Measurements from ENCODE around the gene SEC61B. TPM values are rescaled to one million over a fixed set of nuclear protein-coding genes. Genes with fewer than 3 reads are reported as not detected.
A peak's percentile ranks its signal among the peaks of the same experiment; 100 is the strongest.

SEC61B gene
- total and polyA plus RNA-seq, 10 of the 15 experiments (the other 5 are each of a cell fraction or from before 2014, with no cell fraction given), result 108 to 747 (median 301) TPM

DNA sequence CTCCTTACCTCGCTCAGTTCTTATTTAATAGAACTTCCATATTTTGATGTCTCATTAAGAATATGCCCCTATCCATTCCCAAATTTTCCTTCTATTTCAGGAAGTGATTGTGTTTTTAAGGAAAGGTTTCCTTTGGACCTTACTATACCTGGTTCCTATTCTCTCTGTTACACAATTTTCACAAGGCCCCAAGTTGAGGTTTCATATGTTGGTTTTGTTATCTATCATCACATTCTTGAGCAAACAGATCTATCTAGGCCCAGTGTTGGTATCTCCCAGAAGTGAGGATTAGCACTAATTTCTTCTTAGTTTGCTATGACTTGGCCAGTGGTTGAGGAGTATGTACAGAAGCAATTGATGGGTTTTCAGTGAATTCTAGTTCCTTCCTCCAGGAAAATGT is 41.9 kb upstream of the SEC61B start (continued):
- TF ChIP-seq, protein P1, sequence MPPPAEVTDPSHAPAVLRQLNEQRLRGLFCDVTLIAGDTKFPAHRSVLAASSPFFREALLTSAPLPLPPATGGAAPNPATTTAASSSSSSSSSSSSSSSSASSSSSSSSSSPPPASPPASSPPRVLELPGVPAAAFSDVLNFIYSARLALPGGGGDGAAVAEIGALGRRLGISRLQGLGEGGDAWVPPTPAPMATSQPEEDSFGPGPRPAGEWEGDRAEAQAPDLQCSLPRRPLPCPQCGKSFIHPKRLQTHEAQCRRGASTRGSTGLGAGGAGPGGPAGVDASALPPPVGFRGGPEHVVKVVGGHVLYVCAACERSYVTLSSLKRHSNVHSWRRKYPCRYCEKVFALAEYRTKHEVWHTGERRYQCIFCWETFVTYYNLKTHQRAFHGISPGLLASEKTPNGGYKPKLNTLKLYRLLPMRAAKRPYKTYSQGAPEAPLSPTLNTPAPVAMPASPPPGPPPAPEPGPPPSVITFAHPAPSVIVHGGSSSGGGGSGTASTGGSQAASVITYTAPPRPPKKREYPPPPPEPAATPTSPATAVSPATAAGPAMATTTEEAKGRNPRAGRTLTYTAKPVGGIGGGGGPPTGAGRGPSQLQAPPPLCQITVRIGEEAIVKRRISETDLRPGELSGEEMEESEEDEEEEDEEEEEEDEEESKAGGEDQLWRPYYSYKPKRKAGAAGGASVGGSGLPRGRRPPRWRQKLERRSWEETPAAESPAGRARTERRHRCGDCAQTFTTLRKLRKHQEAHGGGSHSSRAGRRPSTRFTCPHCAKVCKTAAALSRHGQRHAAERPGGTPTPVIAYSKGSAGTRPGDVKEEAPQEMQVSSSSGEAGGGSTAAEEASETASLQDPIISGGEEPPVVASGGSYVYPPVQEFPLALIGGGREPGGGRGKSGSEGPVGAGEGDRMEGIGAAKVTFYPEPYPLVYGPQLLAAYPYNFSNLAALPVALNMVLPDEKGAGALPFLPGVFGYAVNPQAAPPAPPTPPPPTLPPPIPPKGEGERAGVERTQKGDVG (CRISPR knock-in tag; IDR thresholded peaks at IDR 0.05), result no peak
- TF ChIP-seq MEF2A (IDR thresholded peaks at IDR 0.05; ENCODE audit: insufficient read depth, low read depth, low read length), result 0 out of 2 replicates have a peak, but pooled peaks have one; percentile 38
- TF ChIP-seq RFX5 (IDR thresholded peaks at IDR 0.05; ENCODE audit: low read depth, low read length), result no peak
- TF ChIP-seq POLR2AphosphoS5 (IDR thresholded peaks at IDR 0.05; ENCODE audit: low read length), result no peak
- no peak for TF ChIP-seq TBL1XR1 (IDR thresholded peaks at IDR 0.05; ENCODE audit: low read depth, low read length)
- no peak for TF ChIP-seq PML (IDR thresholded peaks at IDR 0.05; ENCODE audit: low read length)
- no peak for TF ChIP-seq HDAC2 (IDR thresholded peaks at IDR 0.05)
- TF ChIP-seq CREB1 (IDR thresholded peaks at IDR 0.05; ENCODE audit: low read depth), result no peak
- peak; percentile 87 for TF ChIP-seq NFIC (IDR thresholded peaks at IDR 0.05; ENCODE audit: low read depth, low read length)
- no peak for TF ChIP-seq NFYB (IDR thresholded peaks at IDR 0.05; ENCODE audit: insufficient read depth, low read depth, low read length)
- no peak for TF ChIP-seq TCF3 (IDR thresholded peaks at IDR 0.05; ENCODE audit: borderline replicate concordance, insufficient read depth, low read depth, low read length)
- TF ChIP-seq NBN (IDR thresholded peaks at IDR 0.05), result no peak
- TF ChIP-seq GATAD2B (conservative IDR thresholded peaks at IDR 0.05; ENCODE audit: low read depth), result no peak
- no peak for TF ChIP-seq TAF1 (IDR thresholded peaks at IDR 0.05; ENCODE audit: borderline replicate concordance, low read depth, low read length)
- TF ChIP-seq CBFB (IDR thresholded peaks at IDR 0.05; ENCODE audit: low read depth), result peak; percentile 54; the same call in 1 of the 2 replicates
- no peak for TF ChIP-seq NR2F1 (conservative IDR thresholded peaks at IDR 0.05)
- TF ChIP-seq, protein P2, sequence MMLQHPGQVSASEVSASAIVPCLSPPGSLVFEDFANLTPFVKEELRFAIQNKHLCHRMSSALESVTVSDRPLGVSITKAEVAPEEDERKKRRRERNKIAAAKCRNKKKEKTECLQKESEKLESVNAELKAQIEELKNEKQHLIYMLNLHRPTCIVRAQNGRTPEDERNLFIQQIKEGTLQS (IDR thresholded peaks at IDR 0.05; ENCODE audit: borderline replicate concordance, extremely low read depth, low read depth, low read length), result no peak
- no peak for TF ChIP-seq ZZZ3 (IDR thresholded peaks at IDR 0.05; ENCODE audit: control insufficient read depth, insufficient read length, low read depth)
- TF ChIP-seq CBX3 (IDR thresholded peaks at IDR 0.05; ENCODE audit: borderline replicate concordance, low read depth), result no peak
- TF ChIP-seq SIN3A (IDR thresholded peaks at IDR 0.05; ENCODE audit: low read depth, low read length), result no peak
- TF ChIP-seq RUNX3 (IDR thresholded peaks at IDR 0.05; ENCODE audit: low read length), result peak; percentile 90
- no peak for TF ChIP-seq NR2C2 (IDR thresholded peaks at IDR 0.05; ENCODE audit: borderline replicate concordance, control insufficient read depth, insufficient read length, low read depth)
- no peak for TF ChIP-seq ATF7 (IDR thresholded peaks at IDR 0.05; ENCODE audit: low read depth)
- TF ChIP-seq, protein P3, sequence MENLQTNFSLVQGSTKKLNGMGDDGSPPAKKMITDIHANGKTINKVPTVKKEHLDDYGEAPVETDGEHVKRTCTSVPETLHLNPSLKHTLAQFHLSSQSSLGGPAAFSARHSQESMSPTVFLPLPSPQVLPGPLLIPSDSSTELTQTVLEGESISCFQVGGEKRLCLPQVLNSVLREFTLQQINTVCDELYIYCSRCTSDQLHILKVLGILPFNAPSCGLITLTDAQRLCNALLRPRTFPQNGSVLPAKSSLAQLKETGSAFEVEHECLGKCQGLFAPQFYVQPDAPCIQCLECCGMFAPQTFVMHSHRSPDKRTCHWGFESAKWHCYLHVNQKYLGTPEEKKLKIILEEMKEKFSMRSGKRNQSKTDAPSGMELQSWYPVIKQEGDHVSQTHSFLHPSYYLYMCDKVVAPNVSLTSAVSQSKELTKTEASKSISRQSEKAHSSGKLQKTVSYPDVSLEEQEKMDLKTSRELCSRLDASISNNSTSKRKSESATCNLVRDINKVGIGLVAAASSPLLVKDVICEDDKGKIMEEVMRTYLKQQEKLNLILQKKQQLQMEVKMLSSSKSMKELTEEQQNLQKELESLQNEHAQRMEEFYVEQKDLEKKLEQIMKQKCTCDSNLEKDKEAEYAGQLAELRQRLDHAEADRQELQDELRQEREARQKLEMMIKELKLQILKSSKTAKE (IDR thresholded peaks at IDR 0.05; ENCODE audit: low read depth, poor library complexity, severe bottlenecking), result no peak
- no peak for TF ChIP-seq SIX5 (IDR thresholded peaks at IDR 0.05; ENCODE audit: low read depth, low read length, severe bottlenecking)
- TF ChIP-seq ZNF622 (IDR thresholded peaks at IDR 0.05), result no peak
- TF ChIP-seq MYC (IDR thresholded peaks at IDR 0.05; ENCODE audit: insufficient read depth, insufficient read length, insufficient replicate concordance, low read length, severe bottlenecking), result no peak

All from GM12878 (cell line).